ENCODE measurements around the gene ARHGEF12. TPM values are rescaled to one million over a fixed set of nuclear protein-coding genes. Genes with fewer than 3 reads are reported as not detected.
A peak's percentile ranks its signal among the peaks of the same experiment; 100 is the strongest.

The ARHGEF12 gene
- total RNA-seq, result 100 to 1,000 TPM in 2 of 4 donors, 10 to 100 TPM in 2; 92.1 to 122 (median 104) TPM

GRCh38 chr11:120335908-120336640 is at the start of gene ARHGEF12:
ARHGEF12 (plus strand) TSS chr11:120336413; CDS start chr11:120337244, 831 bp downstream.
- Histone ChIP-seq H3K4me1 (peaks cover 0 to 46% (median 15%) of the 10 kb centered on the region in 4 donors), H3K4me3 (peak within 1 kb of the TSS; percentile 69 to 86 (median 83)), H3K27ac (peak within 1 kb of the TSS; percentile 84 to 99 (median 92)), H3K27me3 (no peaks in the 10 kb centered on the region), H3K36me3 (no peaks in the 10 kb centered on the region), H3K9me3 (no peaks in the 10 kb centered on the region)
- 1% methylated on average over 17 to 92 of the region's 92 CpGs for WGBS, 2 donors
- DNase-seq (ENCODE audit: low spot score in 2 of 2), result peak; percentile 88 to 90
- TF ChIP-seq CTCF (IDR thresholded peaks at IDR 0.05), result peak in 4 of 5 experiments; percentile 8 to 44 (median 20)
- TF ChIP-seq POLR2A (IDR thresholded peaks at IDR 0.05), result peak; percentile 68 to 90
- peak; percentile 47 to 90 for TF ChIP-seq EP300 (IDR thresholded peaks at IDR 0.05)

- Histone ChIP-seq H3K27me3 (peaks cover 0 to 9% of the 10 kb centered on the region in 2 donors), H3K27ac (no peak overlapping the region), H3K9me3 (no peaks in the 10 kb centered on the region), H3K36me3 (no peaks in the 10 kb centered on the region), H3K4me1 (no peaks in the 10 kb centered on the region), H3K4me3 (no peak overlapping the region)
- WGBS, 2 donors, result 83 to 85% methylated on average over 2 of the region's 2 CpGs
- DNase-seq (ENCODE audit: low spot score in 2 of 2), result no peak
- TF ChIP-seq POLR2A (IDR thresholded peaks at IDR 0.05) (no peak), EP300 (IDR thresholded peaks at IDR 0.05) (no peak), CTCF (IDR thresholded peaks at IDR 0.05) (no peak)
Measured at GRCh38 chr11:120288021-120288420, 48.2 kb upstream of the ARHGEF12 start.

GRCh38 chr11:120289426-120289825 is 46.8 kb upstream of the ARHGEF12 start:
- no peak overlapping the region for H3K27ac ChIP-seq
- H3K27me3 ChIP-seq, result peaks cover 0 to 20% of the 10 kb centered on the region in 2 donors
- TF ChIP-seq EP300 (IDR thresholded peaks at IDR 0.05) (no peak), CTCF (IDR thresholded peaks at IDR 0.05) (no peak), POLR2A (IDR thresholded peaks at IDR 0.05) (no peak)
- no peak overlapping the region for H3K4me3 ChIP-seq
- no peaks in the 10 kb centered on the region for H3K9me3 ChIP-seq
- no peaks in the 10 kb centered on the region for H3K36me3 ChIP-seq
- H3K4me1 ChIP-seq, result no peaks in the 10 kb centered on the region
- DNase-seq (ENCODE audit: low spot score in 2 of 2), result no peak
- 65 to 77% methylated on average over 9 of the region's 9 CpGs for WGBS, 2 donors

GRCh38 chr11:120290956-120291355 is 45.3 kb upstream of the ARHGEF12 start:
- DNase-seq (ENCODE audit: low spot score in 2 of 2), result no peak
- Histone ChIP-seq H3K9me3 (no peaks in the 10 kb centered on the region), H3K27me3 (peaks cover 0 to 24% of the 10 kb centered on the region in 2 donors), H3K4me3 (no peak overlapping the region), H3K27ac (no peak overlapping the region), H3K4me1 (no peaks in the 10 kb centered on the region), H3K36me3 (no peaks in the 10 kb centered on the region)
- 38 to 49% methylated on average over 3 of the region's 3 CpGs for WGBS, 2 donors
- TF ChIP-seq CTCF (IDR thresholded peaks at IDR 0.05), result no peak
- no peak for TF ChIP-seq EP300 (IDR thresholded peaks at IDR 0.05)
- TF ChIP-seq POLR2A (IDR thresholded peaks at IDR 0.05), result no peak

GRCh38 chr11:120293038-120293800 is 43.0 kb upstream of the ARHGEF12 start:
- H3K4me3 ChIP-seq, result no peak overlapping the region
- H3K27me3 ChIP-seq, result peaks cover 0 to 26% of the 10 kb centered on the region in 2 donors
- no peaks in the 10 kb centered on the region for H3K4me1 ChIP-seq
- H3K27ac ChIP-seq, result no peak overlapping the region
- TF ChIP-seq CTCF (IDR thresholded peaks at IDR 0.05), result no peak
- no peaks in the 10 kb centered on the region for H3K36me3 ChIP-seq
- 82 to 84% methylated on average over 5 of the region's 5 CpGs for WGBS, 2 donors
- no peaks in the 10 kb centered on the region for H3K9me3 ChIP-seq
- DNase-seq (ENCODE audit: low spot score in 2 of 2), result no peak
